ENCODE measurements around the gene GYG1. TPM values are rescaled to one million over a fixed set of nuclear protein-coding genes. Genes with fewer than 3 reads are reported as not detected.

GYG1 gene
- total RNA-seq, 2 experiments from 2014 or later = 71.3 to 74.0 TPM

- Mint-ChIP-seq H3K4me3 (no peak overlapping the region), H3K4me1 (peaks cover 72% of the 10 kb centered on the region), H3K9me3 (ENCODE audit: low read depth) (peaks cover 2% of the 10 kb centered on the region), H3K27me3 (no peaks in the 10 kb centered on the region), H3K36me3 (peaks cover 77% of the 10 kb centered on the region), H3K27ac (peak overlapping the region; percentile 96)
- DNase-seq (no peak), ATAC-seq (no peak)
- CTCF ChIA-PET = interaction anchor here (1.4 kb wide), 1 partner anchor 10 kb away, joined by 3 read pairs; no protein-coding TSS in a partner anchor
Measured at GRCh38 chr3:149010966-149011365, 19.6 kb downstream of the GYG1 start.

- CTCF ChIA-PET = no interaction called here
- DNase-seq (no peak), ATAC-seq (no peak)
- H3K9me3 Mint-ChIP-seq (ENCODE audit: low read depth) = peaks cover 2% of the 10 kb centered on the region
- H3K4me1 Mint-ChIP-seq = peaks cover 74% of the 10 kb centered on the region
- H3K36me3 Mint-ChIP-seq = peaks cover 77% of the 10 kb centered on the region
- no peak overlapping the region for H3K4me3 Mint-ChIP-seq
- H3K27ac Mint-ChIP-seq = no peak overlapping the region
- H3K27me3 Mint-ChIP-seq = no peaks in the 10 kb centered on the region
Measured at GRCh38 chr3:149011676-149012075, 20.3 kb downstream of the GYG1 start.

GRCh38 chr3:149013726-149014125 is 22.4 kb downstream of the GYG1 start:
- ATAC-seq (no peak), DNase-seq (no peak)
- no peak overlapping the region for H3K27ac Mint-ChIP-seq
- no peaks in the 10 kb centered on the region for H3K27me3 Mint-ChIP-seq
- no peak overlapping the region for H3K4me3 Mint-ChIP-seq
- CTCF ChIA-PET = interaction anchor here (2.3 kb wide), 1 partner anchor 28 kb away, joined by 4 read pairs; no protein-coding TSS in a partner anchor
- peaks cover 2% of the 10 kb centered on the region for H3K9me3 Mint-ChIP-seq (ENCODE audit: low read depth)
- H3K4me1 Mint-ChIP-seq = peaks cover 73% of the 10 kb centered on the region
- peaks cover 69% of the 10 kb centered on the region for H3K36me3 Mint-ChIP-seq

- H3K27me3 Mint-ChIP-seq = no peaks in the 10 kb centered on the region
- CTCF ChIA-PET = interaction anchor here (2.3 kb wide), 1 partner anchor 26 kb away, joined by 4 read pairs; no protein-coding TSS in a partner anchor
- H3K4me3 Mint-ChIP-seq = no peak overlapping the region
- peaks cover 2% of the 10 kb centered on the region for H3K9me3 Mint-ChIP-seq (ENCODE audit: low read depth)
- DNase-seq (no peak), ATAC-seq (no peak)
- peak overlapping the region; percentile 25 for H3K27ac Mint-ChIP-seq
- H3K4me1 Mint-ChIP-seq = peaks cover 69% of the 10 kb centered on the region
- H3K36me3 Mint-ChIP-seq = peaks cover 70% of the 10 kb centered on the region
Measured at GRCh38 chr3:149015393-149015792, 24.1 kb downstream of the GYG1 start.

GRCh38 chr3:149016242-149016641 is 24.9 kb downstream of the GYG1 start:
- Mint-ChIP-seq H3K27ac (peak overlapping the region; percentile 48), H3K4me1 (peaks cover 65% of the 10 kb centered on the region), H3K9me3 (ENCODE audit: low read depth) (peaks cover 2% of the 10 kb centered on the region), H3K27me3 (no peaks in the 10 kb centered on the region), H3K36me3 (peaks cover 68% of the 10 kb centered on the region), H3K4me3 (no peak overlapping the region)
- DNase-seq = no peak
- CTCF ChIA-PET = no interaction called here
- ATAC-seq = no peak

- H3K27me3 Mint-ChIP-seq = no peaks in the 10 kb centered on the region
- CTCF ChIA-PET = interaction anchor here (0.9 kb wide), 1 partner anchor 26 kb away, joined by 4 read pairs; no protein-coding TSS in a partner anchor
- H3K36me3 Mint-ChIP-seq = peaks cover 67% of the 10 kb centered on the region
- H3K4me3 Mint-ChIP-seq = no peak overlapping the region
- peaks cover 2% of the 10 kb centered on the region for H3K9me3 Mint-ChIP-seq (ENCODE audit: low read depth)
- ATAC-seq (peak; percentile 72), DNase-seq (no peak)
- peak overlapping the region; percentile 48 for H3K27ac Mint-ChIP-seq
- H3K4me1 Mint-ChIP-seq = peaks cover 59% of the 10 kb centered on the region
Measured at GRCh38 chr3:149016669-149017541, 25.6 kb downstream of the GYG1 start.

- Mint-ChIP-seq H3K36me3 (peaks cover 70% of the 10 kb centered on the region), H3K27me3 (no peaks in the 10 kb centered on the region), H3K9me3 (ENCODE audit: low read depth) (peaks cover 2% of the 10 kb centered on the region), H3K4me3 (no peak overlapping the region), H3K4me1 (peaks cover 57% of the 10 kb centered on the region), H3K27ac (no peak overlapping the region)
- CTCF ChIA-PET = no interaction called here
- DNase-seq (no peak), ATAC-seq (no peak)
Measured at GRCh38 chr3:149018247-149018646, 26.9 kb downstream of the GYG1 start.

GRCh38 chr3:149019580-149019979 is 28.2 kb downstream of the GYG1 start:
- CTCF ChIA-PET = interaction anchor here (2.1 kb wide), 1 partner anchor 21 kb away, joined by 5 read pairs; no protein-coding TSS in a partner anchor
- no peak for ATAC-seq
- peaks cover 2% of the 10 kb centered on the region for H3K9me3 Mint-ChIP-seq (ENCODE audit: low read depth)
- no peak overlapping the region for H3K27ac Mint-ChIP-seq
- DNase-seq = no peak
- H3K27me3 Mint-ChIP-seq = no peaks in the 10 kb centered on the region
- peaks cover 73% of the 10 kb centered on the region for H3K36me3 Mint-ChIP-seq
- H3K4me1 Mint-ChIP-seq = peaks cover 52% of the 10 kb centered on the region
- no peak overlapping the region for H3K4me3 Mint-ChIP-seq

GRCh38 chr3:149020196-149020838 is 29.0 kb downstream of the GYG1 start:
- ATAC-seq = no peak
- DNase-seq = no peak
- Mint-ChIP-seq H3K9me3 (ENCODE audit: low read depth) (peaks cover 5% of the 10 kb centered on the region), H3K27me3 (no peaks in the 10 kb centered on the region), H3K36me3 (peaks cover 74% of the 10 kb centered on the region), H3K4me3 (no peak overlapping the region), H3K27ac (peak overlapping the region; percentile 35), H3K4me1 (peaks cover 46% of the 10 kb centered on the region)
- CTCF ChIA-PET = interaction anchor here (1.1 to 2.1 kb wide), 4 partner anchors 10 to 70 kb away, joined by 3 to 5 read pairs (median 3); no protein-coding TSS in a partner anchor

- Mint-ChIP-seq H3K4me3 (no peak overlapping the region), H3K36me3 (peaks cover 73% of the 10 kb centered on the region), H3K4me1 (peaks cover 41% of the 10 kb centered on the region), H3K9me3 (ENCODE audit: low read depth) (peaks cover 5% of the 10 kb centered on the region), H3K27me3 (no peaks in the 10 kb centered on the region), H3K27ac (no peak overlapping the region)
- no peak for ATAC-seq
- DNase-seq = no peak
- CTCF ChIA-PET = interaction anchor here (1.1 to 2.1 kb wide), 4 partner anchors 10 to 70 kb away, joined by 3 to 5 read pairs (median 3); no protein-coding TSS in a partner anchor
Measured at GRCh38 chr3:149020839-149021252, 29.5 kb downstream of the GYG1 start.

GRCh38 chr3:149021830-149022229 is 30.5 kb downstream of the GYG1 start:
- ATAC-seq (no peak), DNase-seq (no peak)
- Mint-ChIP-seq H3K27ac (no peak overlapping the region), H3K9me3 (ENCODE audit: low read depth) (peaks cover 5% of the 10 kb centered on the region), H3K27me3 (no peaks in the 10 kb centered on the region), H3K4me3 (no peak overlapping the region), H3K36me3 (peaks cover 76% of the 10 kb centered on the region), H3K4me1 (peaks cover 34% of the 10 kb centered on the region)
- CTCF ChIA-PET = interaction anchor here (1.1 kb wide), 1 partner anchor 29 kb away, joined by 3 read pairs; no protein-coding TSS in a partner anchor

GRCh38 chr3:149023951-149024350 is 32.6 kb downstream of the GYG1 start:
- DNase-seq (no peak), ATAC-seq (no peak)
- CTCF ChIA-PET = no interaction called here
- H3K27me3 Mint-ChIP-seq = no peaks in the 10 kb centered on the region
- no peak overlapping the region for H3K4me3 Mint-ChIP-seq
- peaks cover 5% of the 10 kb centered on the region for H3K9me3 Mint-ChIP-seq (ENCODE audit: low read depth)
- H3K36me3 Mint-ChIP-seq = peaks cover 81% of the 10 kb centered on the region
- H3K27ac Mint-ChIP-seq = no peak overlapping the region
- peaks cover 20% of the 10 kb centered on the region for H3K4me1 Mint-ChIP-seq

- peaks cover 64% of the 10 kb centered on the region for H3K36me3 Mint-ChIP-seq
- CTCF ChIA-PET = no interaction called here
- no peak for ATAC-seq
- H3K27ac Mint-ChIP-seq = no peak overlapping the region
- H3K4me1 Mint-ChIP-seq = peaks cover 3% of the 10 kb centered on the region
- peaks cover 5% of the 10 kb centered on the region for H3K9me3 Mint-ChIP-seq (ENCODE audit: low read depth)
- no peak for DNase-seq
- no peak overlapping the region for H3K4me3 Mint-ChIP-seq
- no peaks in the 10 kb centered on the region for H3K27me3 Mint-ChIP-seq
Measured at GRCh38 chr3:149026718-149027117, 35.4 kb downstream of the GYG1 start.
